A673 (cell line): ENCODE measurements around the gene GALNT12.

Source experiments
- EZH2 ChIP-seq: fragments of 200-600 bp; sonication (generic); IDR thresholded peaks from 2 replicates; pipeline ENCODE4 v1.6.1; 2017; ENCODE audit warnings: borderline replicate concordance, low read depth, mild to moderate bottlenecking, mixed read lengths, antibody characterized with exemption, low read length; ENCODE audit not compliant: poor library complexity, severe bottlenecking
- TF ChIP-seq, protein P1 (sequence below): fragments of 300-800, 200-600 bp; sonication (generic); conservative IDR thresholded peaks from 2 replicates; pipeline ENCODE4 v1.5.1; 2017; ENCODE audit warnings: low read depth, mild to moderate bottlenecking, antibody characterized with exemption, low read length, moderate library complexity, mixed read lengths

DNA sequence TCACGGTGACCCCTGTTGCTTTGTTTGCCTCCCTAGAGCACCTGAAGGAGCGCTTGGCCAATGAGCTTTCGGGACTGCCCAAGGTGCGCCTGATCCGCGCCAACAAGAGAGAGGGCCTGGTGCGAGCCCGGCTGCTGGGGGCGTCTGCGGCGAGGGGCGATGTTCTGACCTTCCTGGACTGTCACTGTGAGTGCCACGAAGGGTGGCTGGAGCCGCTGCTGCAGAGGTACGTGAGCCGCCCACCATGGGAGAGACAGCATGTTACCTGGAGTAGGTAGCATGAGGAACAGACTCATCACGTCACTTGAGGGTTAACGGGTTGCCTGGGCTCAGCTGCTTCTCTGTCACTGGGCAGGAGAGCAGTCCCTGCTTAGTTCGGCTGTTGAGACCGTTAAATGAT lies 19.2 kb downstream of the GALNT12 start:
- TF ChIP-seq, protein P1, sequence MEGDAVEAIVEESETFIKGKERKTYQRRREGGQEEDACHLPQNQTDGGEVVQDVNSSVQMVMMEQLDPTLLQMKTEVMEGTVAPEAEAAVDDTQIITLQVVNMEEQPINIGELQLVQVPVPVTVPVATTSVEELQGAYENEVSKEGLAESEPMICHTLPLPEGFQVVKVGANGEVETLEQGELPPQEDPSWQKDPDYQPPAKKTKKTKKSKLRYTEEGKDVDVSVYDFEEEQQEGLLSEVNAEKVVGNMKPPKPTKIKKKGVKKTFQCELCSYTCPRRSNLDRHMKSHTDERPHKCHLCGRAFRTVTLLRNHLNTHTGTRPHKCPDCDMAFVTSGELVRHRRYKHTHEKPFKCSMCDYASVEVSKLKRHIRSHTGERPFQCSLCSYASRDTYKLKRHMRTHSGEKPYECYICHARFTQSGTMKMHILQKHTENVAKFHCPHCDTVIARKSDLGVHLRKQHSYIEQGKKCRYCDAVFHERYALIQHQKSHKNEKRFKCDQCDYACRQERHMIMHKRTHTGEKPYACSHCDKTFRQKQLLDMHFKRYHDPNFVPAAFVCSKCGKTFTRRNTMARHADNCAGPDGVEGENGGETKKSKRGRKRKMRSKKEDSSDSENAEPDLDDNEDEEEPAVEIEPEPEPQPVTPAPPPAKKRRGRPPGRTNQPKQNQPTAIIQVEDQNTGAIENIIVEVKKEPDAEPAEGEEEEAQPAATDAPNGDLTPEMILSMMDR: no peak
- no peak for TF ChIP-seq EZH2
